ENCODE data around the gene ITPKC.

ITPKC gene

DNA sequence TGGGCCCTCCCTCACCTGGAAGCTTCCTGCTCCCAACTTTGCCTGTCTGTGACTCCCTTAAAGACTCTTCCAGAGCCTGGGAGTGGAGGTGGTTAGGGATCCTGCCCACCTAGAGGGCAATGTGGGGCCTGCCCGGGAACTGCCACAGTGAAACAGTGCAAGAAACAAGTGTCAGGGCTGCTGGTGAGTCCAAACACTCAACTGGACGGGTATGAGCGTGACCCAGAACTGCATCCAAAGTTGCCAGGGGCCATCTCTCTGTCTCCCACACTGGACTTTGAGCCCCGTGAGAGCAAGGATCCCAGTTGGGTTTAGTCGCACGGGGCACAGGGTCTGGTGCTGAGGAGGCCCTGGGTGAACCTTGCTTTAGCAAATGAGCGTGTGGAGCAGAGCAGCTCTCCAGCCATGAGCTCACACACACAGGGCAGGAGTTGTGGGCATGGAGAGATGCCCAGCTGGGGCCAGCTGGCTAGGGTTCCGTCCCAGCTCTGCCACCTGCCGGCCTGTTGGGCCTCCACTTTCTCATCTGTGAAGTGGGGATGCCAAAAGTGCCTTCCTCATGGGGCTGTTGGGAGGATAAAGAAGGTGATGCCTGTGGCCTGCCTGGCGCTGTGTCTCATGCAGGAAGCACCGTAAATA is 23.6 kb upstream of the ITPKC start:
- TF ChIP-seq, protein P1, sequence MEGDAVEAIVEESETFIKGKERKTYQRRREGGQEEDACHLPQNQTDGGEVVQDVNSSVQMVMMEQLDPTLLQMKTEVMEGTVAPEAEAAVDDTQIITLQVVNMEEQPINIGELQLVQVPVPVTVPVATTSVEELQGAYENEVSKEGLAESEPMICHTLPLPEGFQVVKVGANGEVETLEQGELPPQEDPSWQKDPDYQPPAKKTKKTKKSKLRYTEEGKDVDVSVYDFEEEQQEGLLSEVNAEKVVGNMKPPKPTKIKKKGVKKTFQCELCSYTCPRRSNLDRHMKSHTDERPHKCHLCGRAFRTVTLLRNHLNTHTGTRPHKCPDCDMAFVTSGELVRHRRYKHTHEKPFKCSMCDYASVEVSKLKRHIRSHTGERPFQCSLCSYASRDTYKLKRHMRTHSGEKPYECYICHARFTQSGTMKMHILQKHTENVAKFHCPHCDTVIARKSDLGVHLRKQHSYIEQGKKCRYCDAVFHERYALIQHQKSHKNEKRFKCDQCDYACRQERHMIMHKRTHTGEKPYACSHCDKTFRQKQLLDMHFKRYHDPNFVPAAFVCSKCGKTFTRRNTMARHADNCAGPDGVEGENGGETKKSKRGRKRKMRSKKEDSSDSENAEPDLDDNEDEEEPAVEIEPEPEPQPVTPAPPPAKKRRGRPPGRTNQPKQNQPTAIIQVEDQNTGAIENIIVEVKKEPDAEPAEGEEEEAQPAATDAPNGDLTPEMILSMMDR (IDR thresholded peaks at IDR 0.05; ENCODE audit: insufficient read depth, low read depth, low read length, missing control alignments) = no peak
- no peak for DNase-seq (ENCODE audit: low read depth)
- H3K4me3 ChIP-seq (ENCODE audit: low read length) = no peak overlapping the region

DNA sequence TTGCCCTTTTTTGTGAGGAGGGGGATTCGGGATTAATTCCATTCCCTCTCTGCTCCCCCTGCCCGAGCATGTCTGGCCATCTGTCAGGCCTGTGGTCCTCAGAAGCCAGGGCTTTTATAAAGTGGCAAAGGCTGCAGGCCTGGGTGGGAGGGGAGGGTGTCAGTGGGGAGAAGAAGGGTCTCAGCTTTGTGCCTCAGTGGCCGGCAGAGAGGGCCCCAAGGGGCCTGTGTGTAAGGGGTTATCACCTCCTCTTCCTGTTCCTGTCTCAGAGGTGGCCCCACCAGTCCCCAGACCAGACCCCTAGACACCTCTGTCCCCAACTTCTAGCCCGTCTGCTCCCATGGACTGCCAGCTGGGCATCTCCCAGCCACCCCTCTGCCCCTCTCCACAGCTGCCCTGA is 23.0 kb upstream of the ITPKC start:
- DNase-seq (ENCODE audit: low read depth) = no peak
- H3K4me3 ChIP-seq (ENCODE audit: low read length) = no peak overlapping the region
- TF ChIP-seq, protein P1 (IDR thresholded peaks at IDR 0.05; ENCODE audit: insufficient read depth, low read depth, low read length, missing control alignments) = no peak

DNA sequence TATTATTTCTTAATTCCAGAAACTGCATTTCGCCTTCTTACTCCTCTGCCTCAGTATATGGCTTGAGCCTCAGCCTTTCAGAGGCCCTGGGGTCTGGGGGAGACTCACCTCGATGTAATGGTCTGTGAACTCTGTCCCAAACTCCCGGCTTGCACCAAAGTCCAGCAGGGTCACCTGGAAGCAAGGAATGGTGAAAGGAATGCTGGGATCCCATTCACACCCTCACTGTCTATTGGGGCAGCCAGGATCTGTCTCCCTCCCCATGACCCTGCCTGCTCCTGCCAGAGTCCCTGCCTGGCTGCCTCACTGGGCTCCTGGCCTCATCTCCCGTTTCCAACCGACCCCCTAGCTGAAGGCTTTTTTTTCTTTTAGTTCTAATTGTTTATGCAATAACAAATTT is 21.0 kb upstream of the ITPKC start:
- TF ChIP-seq, protein P1 (IDR thresholded peaks at IDR 0.05; ENCODE audit: insufficient read depth, low read depth, low read length, missing control alignments) = no peak
- H3K4me3 ChIP-seq (ENCODE audit: low read length) = no peak overlapping the region
- DNase-seq (ENCODE audit: low read depth) = no peak

DNA sequence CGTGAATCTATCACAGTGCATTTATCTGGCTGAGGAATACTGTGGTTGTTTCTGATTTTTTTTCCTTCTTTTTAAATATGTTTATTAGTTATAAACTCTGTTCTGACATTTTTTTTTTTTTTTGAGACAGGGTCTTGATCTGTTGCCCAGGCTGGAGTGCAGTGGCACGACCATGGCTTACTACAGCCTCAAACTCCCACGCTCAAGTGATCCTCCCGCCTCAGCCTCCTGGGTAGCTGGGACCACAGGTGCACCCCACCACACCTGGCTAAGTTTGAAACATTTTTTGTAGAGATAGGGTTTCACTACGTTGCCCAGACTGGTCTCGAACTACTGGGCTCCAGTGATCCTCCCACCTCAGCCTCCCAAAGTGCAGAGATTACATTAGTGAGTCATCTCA is 19.9 kb upstream of the ITPKC start:
- H3K4me3 ChIP-seq (ENCODE audit: low read length) = no peak overlapping the region
- TF ChIP-seq, protein P1 (IDR thresholded peaks at IDR 0.05; ENCODE audit: insufficient read depth, low read depth, low read length, missing control alignments) = no peak
- no peak for DNase-seq (ENCODE audit: low read depth)

DNA sequence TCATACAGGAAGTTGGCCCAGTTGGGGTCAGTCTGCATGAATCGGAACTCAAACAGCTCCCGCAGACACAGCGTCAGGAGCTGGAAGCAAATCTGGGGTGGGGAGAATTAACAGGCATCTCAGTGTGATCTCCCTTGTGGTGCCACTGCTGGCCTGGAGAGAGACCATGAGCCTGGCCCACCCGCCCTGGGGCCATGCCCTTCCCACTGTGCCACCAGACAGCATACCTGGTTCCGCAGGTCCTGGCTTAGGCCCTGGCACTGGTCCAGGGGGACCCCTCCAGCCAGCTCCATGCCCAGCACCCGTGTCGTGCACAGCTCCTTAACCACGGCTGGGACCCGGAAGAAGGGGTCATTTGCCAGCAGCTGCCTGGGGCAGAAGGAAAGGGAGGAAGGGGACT is 16.8 kb upstream of the ITPKC start:
- TF ChIP-seq, protein P1 (IDR thresholded peaks at IDR 0.05; ENCODE audit: insufficient read depth, low read depth, low read length, missing control alignments) = no peak
- no peak overlapping the region for H3K4me3 ChIP-seq (ENCODE audit: low read length)
- no peak for DNase-seq (ENCODE audit: low read depth)

DNA sequence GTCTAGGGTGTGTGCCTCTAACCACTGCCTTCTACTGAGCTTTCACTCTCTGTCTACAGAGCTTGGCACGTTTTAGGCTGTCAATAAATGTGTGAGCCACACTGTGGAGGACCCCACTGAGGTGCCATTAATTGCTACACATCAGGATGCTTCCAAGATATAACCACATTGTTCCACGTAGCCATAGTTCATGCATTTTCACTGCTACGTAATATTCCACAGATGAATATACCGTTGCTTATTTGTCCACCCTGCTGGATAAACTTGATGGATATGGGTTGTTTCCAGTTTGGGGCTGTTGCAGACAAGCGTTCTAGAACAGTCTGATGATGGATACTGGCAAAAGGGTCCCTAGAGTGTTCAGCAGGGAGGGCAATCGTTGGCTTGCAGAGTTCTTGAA is 15.2 kb upstream of the ITPKC start:
- TF ChIP-seq, protein P1 (IDR thresholded peaks at IDR 0.05; ENCODE audit: insufficient read depth, low read depth, low read length, missing control alignments) = no peak
- H3K4me3 ChIP-seq (ENCODE audit: low read length) = no peak overlapping the region
- DNase-seq (ENCODE audit: low read depth) = no peak

DNA sequence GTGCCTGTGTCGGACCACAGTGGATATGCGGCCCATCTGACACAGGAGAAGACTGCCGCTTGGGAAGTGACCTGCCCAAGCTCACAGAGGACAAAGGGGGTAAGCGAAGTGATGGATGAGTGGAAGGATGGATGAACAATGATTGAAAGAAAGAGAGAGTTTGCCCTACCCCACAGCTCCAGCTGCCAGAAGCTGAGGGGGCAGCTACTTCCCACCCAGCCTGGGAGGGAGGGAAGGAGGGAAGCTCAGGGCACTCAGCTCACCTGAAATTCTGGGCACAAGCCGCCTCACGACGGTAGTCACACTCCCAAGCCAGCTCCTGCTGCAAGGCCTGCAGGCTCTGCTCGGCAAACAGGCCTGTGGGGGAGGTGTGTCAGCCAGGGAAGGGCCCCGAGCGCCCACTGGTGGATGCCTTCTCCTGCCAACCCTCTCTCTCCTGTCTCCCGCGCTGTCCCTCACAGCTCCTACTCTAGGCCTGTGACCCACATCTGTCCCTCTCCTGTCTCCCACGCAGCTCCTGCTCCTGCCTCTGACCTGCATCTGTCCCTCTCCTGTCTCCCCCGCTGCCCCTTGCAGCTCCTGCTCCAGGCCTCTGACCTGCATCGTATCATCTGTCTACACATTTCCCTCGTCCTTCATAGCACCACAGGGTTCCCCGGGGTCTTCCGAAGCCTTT is 14.4 kb upstream of the ITPKC start:
- TF ChIP-seq, protein P1 (IDR thresholded peaks at IDR 0.05; ENCODE audit: insufficient read depth, low read depth, low read length, missing control alignments) = peak; percentile 67
- no peak overlapping the region for H3K4me3 ChIP-seq (ENCODE audit: low read length)
- DNase-seq (ENCODE audit: low read depth) = peak; percentile 73

Data from epithelial cell of esophagus (primary cell).